GM10248 (cell line): ENCODE data around the gene CALN1.

Experiments
- CTCF ChIA-PET: fragments of 300-600 bp; sonication (Branson Sonifier 250); formaldehyde crosslinking; extraction: SDS; loops from one replicate; lab custom pipeline; 2021; ENCODE audit warnings: antibody characterized with exemption; lab: Yijun Ruan, JAX
- POLR2A ChIA-PET: fragments of 350-650 bp; sonication (Branson Sonifier 250); formaldehyde crosslinking; extraction: SDS; loops from one replicate; lab custom pipeline; 2020; ENCODE audit warnings: antibody characterized with exemption; lab: Yijun Ruan, JAX
- DNase-seq: peaks from one replicate; pipeline ENCODE4 v3.0.0; 2012; ENCODE audit errors: extremely low spot score
- TF ChIP-seq, protein P1 (sequence below): IDR thresholded peaks from 2 replicates; pipeline ENCODE4 v1.5.1; 2012; ENCODE audit warnings: mild to moderate bottlenecking, low read depth; ENCODE audit errors: extremely low read depth, missing control alignments, control extremely low read depth

CALN1 gene

DNA sequence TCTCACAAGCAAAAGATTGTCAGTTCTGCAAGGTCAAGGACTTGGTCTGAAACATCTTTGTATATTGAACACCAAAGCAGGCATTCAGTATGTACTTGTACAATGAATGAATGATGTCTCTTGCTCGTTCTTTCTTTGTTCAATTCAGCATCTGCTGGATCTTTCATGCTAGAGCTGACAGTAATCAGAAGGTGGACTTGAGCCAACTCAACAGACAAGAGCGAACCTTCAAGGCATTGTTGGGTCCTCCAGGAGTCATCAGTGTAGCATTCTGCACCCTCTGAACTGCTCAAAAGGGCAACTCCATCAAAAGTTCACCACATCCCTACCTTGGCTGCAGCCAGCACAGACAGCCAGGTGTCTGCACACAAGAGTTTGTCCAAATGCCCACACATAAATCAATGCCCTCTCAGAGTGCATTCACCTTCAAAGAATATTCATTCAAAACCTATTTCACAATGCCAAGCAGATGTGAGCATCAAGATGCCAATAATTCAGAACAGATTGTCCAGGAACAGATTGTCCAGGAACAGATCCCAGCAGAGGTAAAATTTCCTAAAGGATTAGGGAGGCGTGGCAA is 386.7 kb downstream of the CALN1 start:
- ChIA-PET POLR2A (no interaction called here), CTCF (no interaction called here)
- TF ChIP-seq, protein P1, sequence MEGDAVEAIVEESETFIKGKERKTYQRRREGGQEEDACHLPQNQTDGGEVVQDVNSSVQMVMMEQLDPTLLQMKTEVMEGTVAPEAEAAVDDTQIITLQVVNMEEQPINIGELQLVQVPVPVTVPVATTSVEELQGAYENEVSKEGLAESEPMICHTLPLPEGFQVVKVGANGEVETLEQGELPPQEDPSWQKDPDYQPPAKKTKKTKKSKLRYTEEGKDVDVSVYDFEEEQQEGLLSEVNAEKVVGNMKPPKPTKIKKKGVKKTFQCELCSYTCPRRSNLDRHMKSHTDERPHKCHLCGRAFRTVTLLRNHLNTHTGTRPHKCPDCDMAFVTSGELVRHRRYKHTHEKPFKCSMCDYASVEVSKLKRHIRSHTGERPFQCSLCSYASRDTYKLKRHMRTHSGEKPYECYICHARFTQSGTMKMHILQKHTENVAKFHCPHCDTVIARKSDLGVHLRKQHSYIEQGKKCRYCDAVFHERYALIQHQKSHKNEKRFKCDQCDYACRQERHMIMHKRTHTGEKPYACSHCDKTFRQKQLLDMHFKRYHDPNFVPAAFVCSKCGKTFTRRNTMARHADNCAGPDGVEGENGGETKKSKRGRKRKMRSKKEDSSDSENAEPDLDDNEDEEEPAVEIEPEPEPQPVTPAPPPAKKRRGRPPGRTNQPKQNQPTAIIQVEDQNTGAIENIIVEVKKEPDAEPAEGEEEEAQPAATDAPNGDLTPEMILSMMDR, result no peak
- DNase-seq, result no peak

GRCh38 chr7:72023926-72024325 is 388.2 kb downstream of the CALN1 start:
- no peak for DNase-seq
- POLR2A ChIA-PET, result no interaction called here
- CTCF ChIA-PET, result interaction anchor here (1.4 to 1.5 kb wide), 2 partner anchors 9 to 18 kb away, joined by 4 read pairs; no protein-coding TSS in a partner anchor
- TF ChIP-seq, protein P1, result no peak

DNA sequence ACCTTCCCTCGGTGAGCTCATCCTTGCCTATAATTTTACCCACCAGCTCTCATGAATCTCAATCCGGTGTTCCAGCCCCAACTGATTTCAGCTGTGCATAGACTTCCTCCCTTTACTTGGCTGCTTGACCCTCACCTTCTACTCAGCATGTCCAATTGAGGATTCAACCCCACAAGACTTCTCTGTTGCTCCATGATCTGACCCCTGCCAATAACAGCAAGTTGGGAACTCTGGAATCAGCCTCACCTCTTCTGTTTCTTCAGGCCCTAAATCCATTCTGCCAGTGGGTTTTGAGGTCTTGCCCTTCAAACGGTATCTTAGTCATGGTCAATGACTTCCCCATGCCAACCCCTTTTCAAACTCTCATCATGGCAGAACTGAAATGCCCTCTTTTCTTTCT is 390.4 kb downstream of the CALN1 start:
- TF ChIP-seq, protein P1, result no peak
- CTCF ChIA-PET, result no interaction called here
- POLR2A ChIA-PET, result no interaction called here
- DNase-seq, result no peak

- TF ChIP-seq, protein P1, result no peak
- no peak for DNase-seq
- CTCF ChIA-PET, result no interaction called here
- POLR2A ChIA-PET, result no interaction called here
Measured at GRCh38 chr7:72020311-72020710, 391.8 kb downstream of the CALN1 start.

DNA sequence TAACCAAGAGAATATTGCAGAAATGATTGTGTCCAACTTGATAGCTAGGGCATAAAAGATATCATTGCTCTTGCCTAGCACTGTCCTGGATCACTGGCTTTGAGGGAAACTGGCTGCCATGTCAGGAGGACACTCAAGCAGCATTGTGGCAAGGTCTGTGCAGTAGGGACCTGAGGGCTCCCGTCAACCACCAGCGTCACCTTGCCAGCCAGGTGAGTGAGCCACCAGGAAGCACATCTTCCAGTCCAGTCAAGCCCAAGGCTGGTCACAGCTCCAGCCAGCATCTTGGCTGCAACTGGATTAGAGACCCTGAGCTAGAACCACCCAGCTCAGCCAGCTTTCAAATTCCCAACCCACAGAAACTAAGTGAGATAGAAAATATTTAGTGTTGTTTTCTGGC is 392.7 kb downstream of the CALN1 start:
- POLR2A ChIA-PET, result no interaction called here
- CTCF ChIA-PET, result no interaction called here
- TF ChIP-seq, protein P1, result no peak
- DNase-seq, result no peak

- POLR2A ChIA-PET, result no interaction called here
- CTCF ChIA-PET, result interaction anchor here (1.3 kb wide), 1 partner anchor 13 kb away, joined by 3 read pairs; no protein-coding TSS in a partner anchor
- DNase-seq, result no peak
- TF ChIP-seq, protein P1, result no peak
Measured at GRCh38 chr7:72017756-72018155, 394.4 kb downstream of the CALN1 start.
